ENCODE results near the gene OR2F1. TPM values are rescaled to one million over a fixed set of nuclear protein-coding genes. Genes with fewer than 3 reads are reported as not detected.
"Not testable (repeated sequence)": the region's sequence is repeated elsewhere in the genome, so short reads cannot be mapped to it uniquely, and the experiment has no call there.

The OR2F1 gene
- total and polyA plus RNA-seq, 3 experiments from 2014 or later: not detected

GRCh38 chr7:144006029-144006691 is 51.5 kb downstream of the OR2F1 start:
- Histone ChIP-seq H3K27me3 (ENCODE audit: insufficient read depth, low read length, poor library complexity, severe bottlenecking) (no peaks in the 10 kb centered on the region), H3K9me3 (ENCODE audit: low read length) (no peaks in the 10 kb centered on the region), H3K4me3 (ENCODE audit: low read length) (no peak overlapping the region), H3K27ac (ENCODE audit: low read depth, low read length) (no peak overlapping the region), H3K36me3 (ENCODE audit: insufficient read depth, low read length) (no peaks in the 10 kb centered on the region), H3K4me1 (ENCODE audit: insufficient read depth, low read length) (no peaks in the 10 kb centered on the region)
- Mint-ChIP-seq H3K4me1 (no peaks in the 10 kb centered on the region), H3K27ac (no peak overlapping the region), H3K36me3 (no peaks in the 10 kb centered on the region), H3K4me3 (no peak overlapping the region), H3K27me3 (peaks cover 3 to 36% of the 10 kb centered on the region in 2 donors), H3K9me3 (peaks cover 6 to 20% (median 15%) of the 10 kb centered on the region in 5 donors)
- ChIA-PET CTCF (no interaction called here), POLR2A (no interaction called here)
- no peak for DNase-seq

GRCh38 chr7:144006692-144007042 is 52.0 kb downstream of the OR2F1 start:
- no peak overlapping the region for H3K27ac Mint-ChIP-seq
- CTCF ChIA-PET: no interaction called here
- POLR2A ChIA-PET: no interaction called here

DNA sequence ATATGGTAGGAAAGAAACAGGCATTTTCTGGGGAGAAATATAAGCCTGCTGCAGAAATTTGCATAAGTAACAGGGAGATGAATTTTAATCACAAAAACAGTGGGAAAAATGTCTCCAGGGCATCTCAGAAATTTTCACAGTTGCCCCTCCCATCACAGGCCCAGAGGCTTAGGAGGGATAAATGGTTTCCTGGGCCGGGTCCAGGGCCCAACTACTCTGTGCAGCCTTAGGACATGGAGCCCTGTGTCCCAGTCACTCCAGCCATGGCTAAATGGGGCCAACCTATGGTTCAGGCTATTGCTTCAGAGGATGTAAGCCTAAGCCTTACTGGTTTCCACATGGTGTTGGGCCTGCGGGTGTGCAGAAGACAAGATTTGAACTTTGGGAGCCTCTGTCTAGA is 54.7 kb downstream of the OR2F1 start:
- POLR2A ChIA-PET: no interaction called here
- Histone ChIP-seq H3K27ac (ENCODE audit: low read depth, low read length) (no peak overlapping the region), H3K4me3 (ENCODE audit: low read length) (no peak overlapping the region), H3K9me3 (ENCODE audit: low read length) (no peaks in the 10 kb centered on the region), H3K27me3 (ENCODE audit: insufficient read depth, low read length, poor library complexity, severe bottlenecking) (no peaks in the 10 kb centered on the region), H3K4me1 (ENCODE audit: insufficient read depth, low read length) (no peaks in the 10 kb centered on the region), H3K36me3 (ENCODE audit: insufficient read depth, low read length) (no peaks in the 10 kb centered on the region)
- no peak for DNase-seq
- CTCF ChIA-PET: no interaction called here
- Mint-ChIP-seq H3K4me3 (no peak overlapping the region), H3K4me1 (no peaks in the 10 kb centered on the region), H3K27me3 (peaks cover 3 to 57% of the 10 kb centered on the region in 2 donors), H3K27ac (no peak overlapping the region), H3K9me3 (peaks cover 10 to 29% (median 18%) of the 10 kb centered on the region in 5 donors), H3K36me3 (peaks cover 0 to 1% (median 0%) of the 10 kb centered on the region in 3 donors)

More at GRCh38 chr7:144006692-144007042, 52.0 kb downstream of the OR2F1 start:
- Mint-ChIP-seq H3K4me3 (no peak overlapping the region), H3K4me1 (no peaks in the 10 kb centered on the region), H3K27me3 (peaks cover 3 to 41% of the 10 kb centered on the region in 2 donors), H3K9me3 (peaks cover 9 to 24% (median 16%) of the 10 kb centered on the region in 5 donors), H3K36me3 (peaks cover 0 to 1% (median 0%) of the 10 kb centered on the region in 3 donors)
- Histone ChIP-seq H3K4me3 (ENCODE audit: low read length) (no peak overlapping the region), H3K9me3 (ENCODE audit: low read length) (no peaks in the 10 kb centered on the region), H3K27ac (ENCODE audit: low read depth, low read length) (no peak overlapping the region), H3K4me1 (ENCODE audit: insufficient read depth, low read length) (no peaks in the 10 kb centered on the region), H3K36me3 (ENCODE audit: insufficient read depth, low read length) (no peaks in the 10 kb centered on the region), H3K27me3 (ENCODE audit: insufficient read depth, low read length, poor library complexity, severe bottlenecking) (no peaks in the 10 kb centered on the region)
- DNase-seq: no peak

DNA sequence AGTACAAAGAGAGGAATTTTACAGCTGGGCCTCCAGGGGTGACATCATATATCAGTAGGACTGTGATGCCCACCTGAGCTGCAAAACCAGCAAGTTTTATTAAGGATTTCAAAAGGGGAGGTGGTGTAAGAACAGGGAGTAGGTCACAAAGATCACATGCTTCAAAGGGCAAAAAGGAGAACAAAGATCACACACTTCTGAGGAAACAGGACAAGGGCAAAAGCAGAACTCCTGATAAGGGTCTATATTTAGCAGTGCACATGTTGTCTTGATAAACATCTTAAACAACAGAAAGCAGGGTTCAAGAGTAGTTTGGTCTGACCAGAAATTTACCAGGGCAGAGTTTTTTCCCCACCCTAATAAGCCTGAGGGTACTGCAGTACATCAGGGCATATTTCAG is 55.4 kb downstream of the OR2F1 start:
- POLR2A ChIA-PET: not testable (repeated sequence)
- peak overlapping the region in 1 of 8 donors; percentile 85 for H3K27ac Mint-ChIP-seq

GRCh38 chr7:144010821-144011220 is 56.2 kb downstream of the OR2F1 start:
- not testable (repeated sequence) for H3K9me3 ChIP-seq (ENCODE audit: low read length)

More for the DNA sequence above, 55.4 kb downstream of the OR2F1 start:
- Mint-ChIP-seq H3K9me3 (peaks cover 10 to 29% (median 18%) of the 10 kb centered on the region in 5 donors), H3K27me3 (peaks cover 3 to 59% of the 10 kb centered on the region in 2 donors)
- H3K27me3 ChIP-seq (ENCODE audit: insufficient read depth, low read length, poor library complexity, severe bottlenecking); H3K27ac ChIP-seq (ENCODE audit: low read depth, low read length); CTCF ChIA-PET; H3K4me1 ChIP-seq (ENCODE audit: insufficient read depth, low read length); H3K4me3 Mint-ChIP-seq; DNase-seq; H3K4me1 Mint-ChIP-seq; H3K9me3 ChIP-seq (ENCODE audit: low read length); H3K36me3 ChIP-seq (ENCODE audit: insufficient read depth, low read length); H3K36me3 Mint-ChIP-seq; H3K4me3 ChIP-seq (ENCODE audit: low read length): not testable (repeated sequence)

GRCh38 chr7:144011458-144012230 is 57.0 kb downstream of the OR2F1 start:
- peaks cover 10 to 29% (median 19%) of the 10 kb centered on the region in 5 donors for H3K9me3 Mint-ChIP-seq
- peaks cover 3 to 62% of the 10 kb centered on the region in 2 donors for H3K27me3 Mint-ChIP-seq
- no peaks in the 10 kb centered on the region for H3K9me3 ChIP-seq (ENCODE audit: low read length)
- no peak overlapping the region for H3K27ac Mint-ChIP-seq
- H3K4me3 Mint-ChIP-seq: no peak overlapping the region
- H3K27ac ChIP-seq (ENCODE audit: low read depth, low read length): no peak overlapping the region
- no peaks in the 10 kb centered on the region for H3K4me1 ChIP-seq (ENCODE audit: insufficient read depth, low read length)
- no peak for DNase-seq
- POLR2A ChIA-PET: no interaction called here
- no peak overlapping the region for H3K4me3 ChIP-seq (ENCODE audit: low read length)
- CTCF ChIA-PET: no interaction called here
- peaks cover 0 to 1% (median 0%) of the 10 kb centered on the region in 3 donors for H3K36me3 Mint-ChIP-seq
- no peaks in the 10 kb centered on the region for H3K27me3 ChIP-seq (ENCODE audit: insufficient read depth, low read length, poor library complexity, severe bottlenecking)
- no peaks in the 10 kb centered on the region for H3K36me3 ChIP-seq (ENCODE audit: insufficient read depth, low read length)
- H3K4me1 Mint-ChIP-seq: no peaks in the 10 kb centered on the region

More at GRCh38 chr7:144010821-144011220, 56.2 kb downstream of the OR2F1 start:
- H3K27me3 ChIP-seq (ENCODE audit: insufficient read depth, low read length, poor library complexity, severe bottlenecking); H3K4me1 ChIP-seq (ENCODE audit: insufficient read depth, low read length); H3K36me3 ChIP-seq (ENCODE audit: insufficient read depth, low read length); H3K36me3 Mint-ChIP-seq; H3K4me1 Mint-ChIP-seq; H3K27ac Mint-ChIP-seq; POLR2A ChIA-PET; H3K4me3 ChIP-seq (ENCODE audit: low read length); H3K4me3 Mint-ChIP-seq; CTCF ChIA-PET; DNase-seq; H3K27ac ChIP-seq (ENCODE audit: low read depth, low read length): not testable (repeated sequence)
- peaks cover 3 to 63% of the 10 kb centered on the region in 2 donors for H3K27me3 Mint-ChIP-seq
- H3K9me3 Mint-ChIP-seq: peaks cover 10 to 29% (median 19%) of the 10 kb centered on the region in 5 donors

Other genes with a start within 250 kb of the OR2F1 start
- gene CTAGE6, start 197.1 kb upstream of the OR2F1 start, total RNA-seq: under 1 TPM; 0.26 to 0.60 TPM
- not detected for gene CTAGE6, start 197.1 kb upstream of the OR2F1 start, polyA plus RNA-seq
- gene TCAF1, start 52.7 kb upstream of the OR2F1 start, total RNA-seq: 10 to 100 TPM; 11.8 to 13.6 TPM
- 15.0 TPM for gene TCAF1, start 52.7 kb upstream of the OR2F1 start, polyA plus RNA-seq
- gene OR2F2, start 19.6 kb upstream of the OR2F1 start, total RNA-seq: not detected
- gene OR2F2, start 19.6 kb upstream of the OR2F1 start, polyA plus RNA-seq: not detected
- gene OR6B1, start 45.5 kb downstream of the OR2F1 start, total RNA-seq: not detected
- gene OR6B1, start 45.5 kb downstream of the OR2F1 start, polyA plus RNA-seq: not detected
- not detected for gene OR2A5, start 94.1 kb downstream of the OR2F1 start, total RNA-seq
- gene OR2A5, start 94.1 kb downstream of the OR2F1 start, polyA plus RNA-seq: not detected
- gene OR2A25, start 115.0 kb downstream of the OR2F1 start, total RNA-seq: not detected
- gene OR2A25, start 115.0 kb downstream of the OR2F1 start, polyA plus RNA-seq: not detected
- not detected for gene OR2A12, start 131.4 kb downstream of the OR2F1 start, total RNA-seq
- not detected for gene OR2A12, start 131.4 kb downstream of the OR2F1 start, polyA plus RNA-seq
- gene OR2A2, start 154.7 kb downstream of the OR2F1 start, total RNA-seq: not detected
- gene OR2A2, start 154.7 kb downstream of the OR2F1 start, polyA plus RNA-seq: not detected
- not detected for gene OR2A14, start 168.3 kb downstream of the OR2F1 start, total RNA-seq
- not detected for gene OR2A14, start 168.3 kb downstream of the OR2F1 start, polyA plus RNA-seq
- 1 to 10 TPM; 1.4 to 1.8 TPM for gene CTAGE4, start 228.6 kb downstream of the OR2F1 start, total RNA-seq
- gene CTAGE4, start 228.6 kb downstream of the OR2F1 start, polyA plus RNA-seq: 0.15 TPM
- gene ARHGEF35, start 241.0 kb downstream of the OR2F1 start, total RNA-seq: 1 to 10 TPM; 4.0 to 5.3 TPM
- 1.6 TPM for gene ARHGEF35, start 241.0 kb downstream of the OR2F1 start, polyA plus RNA-seq